Aorta (tissue), 5 donors: Measurements from ENCODE around the gene RNF17. TPM values are rescaled to one million over a fixed set of nuclear protein-coding genes. Genes with fewer than 3 reads are reported as not detected.
"Not testable (repeated sequence)": the region's sequence is repeated elsewhere in the genome, so short reads cannot be mapped to it uniquely, and the experiment has no call there.

ENCODE experiments used
- ATAC-seq: fragments of 200-7000 bp; cut with Tn5 transposase; one replicate; pipeline ENCODE4 v1.9.1; 2022; ENCODE audit warnings: moderate library complexity; ENCODE audit not compliant: low FRiP score
- DNase-seq, 2 donors: peaks; one replicate each; pipeline ENCODE4 v3.0.0-alpha.2; 2020
- H3K27ac ChIP-seq, 2 donors: one replicate each; pipeline ENCODE4 v1.5.1; 2013; ENCODE audit warnings: low read length in 2 of 2, mild to moderate bottlenecking in 2 of 2, moderate library complexity in 2 of 2, control low read depth in 1 of 2, inconsistent platforms in 1 of 2, low read depth in 1 of 2
- H3K27me3 ChIP-seq, 2 donors: one replicate each; pipeline ENCODE4 v1.6.1; 2013; ENCODE audit warnings: control low read depth in 1 of 2, low read length in 1 of 2, mild to moderate bottlenecking in 1 of 2, moderate library complexity in 1 of 2; ENCODE audit not compliant: insufficient read depth in 2 of 2, control insufficient read depth in 1 of 2
- H3K36me3 ChIP-seq, 2 donors: one replicate each; pipeline ENCODE4 v1.6.1; 2013; ENCODE audit warnings: control low read depth in 1 of 2, low read length in 1 of 2, mild to moderate bottlenecking in 1 of 2; ENCODE audit not compliant: insufficient read depth in 2 of 2, control insufficient read depth in 1 of 2
- H3K4me1 ChIP-seq, 2 donors: one replicate each; pipeline ENCODE4 v1.6.1; 2013; ENCODE audit warnings: low read length in 2 of 2, control low read depth in 1 of 2, mild to moderate bottlenecking in 1 of 2, moderate library complexity in 1 of 2; ENCODE audit not compliant: insufficient read depth in 2 of 2, control insufficient read depth in 1 of 2
- H3K4me3 ChIP-seq, 2 donors: one replicate each; pipeline ENCODE4 v1.5.1; 2013; ENCODE audit warnings: low read length in 2 of 2, control low read depth in 1 of 2, mild to moderate bottlenecking in 1 of 2
- H3K9me3 ChIP-seq: one replicate; pipeline ENCODE4 v1.6.1; 2013; ENCODE audit warnings: mild to moderate bottlenecking, low read length; ENCODE audit not compliant: control insufficient read depth
- WGBS, 2 donors: extraction: QIAGEN DNeasy Blood & Tissue Kit; methylation state at CpG; one replicate each; pipeline ENCODE4 v1.1.7; 2013; 5-methylcytosine and 5-hydroxymethylcytosine counted together
- intact Hi-C, 2 donors: fragments of 100-400 bp; cut with DNase I; formaldehyde crosslinking; loops; one replicate each; pipeline versions ENCODE4 v1.14.2 to v1.15.0; 2022
- polyA plus RNA-seq, 2 donors: library from polyadenylated mRNA; stranded (reverse); fragments of 200-250 nt; gene quantifications; one replicate each; pipeline ENCODE4 v1.2.3, GENCODE V29; 2013
- total RNA-seq, 2 donors: library from RNA; stranded (reverse); fragmentation: NEBNext Ultra II Directional; extraction: Animal tissue kit (Norgen Biotek cat#: 25700); gene quantifications; one replicate each; pipeline ENCODE4 v1.2.1, GENCODE V29; 2021
- donor health status: healthy with polysubstance abuse.
- donor health status: Bipolar disorder and iron deficiency.
- donor health status: DM: no; HTN: no; CAD: no.
- donor health status: DM: no; HTN: no; CAD: no.
- donor health status: DM: yes; HTN: yes; CAD: no.

Gene RNF17
- total and polyA plus RNA-seq, 4 donors = 0.52 TPM; not detected in 3

- intact Hi-C loops = loop anchor here (5.0 to 10.0 kb wide), 2 partner anchors 143 to 151 kb away; no protein-coding TSS in a partner anchor
- no peak overlapping the region for H3K4me3 ChIP-seq
- H3K36me3 ChIP-seq = no peaks in the 10 kb centered on the region
- WGBS, 2 donors = 89 to 94% methylated on average over 5 of the region's 5 CpGs
- DNase-seq (no peak), ATAC-seq (no peak)
- no peaks in the 10 kb centered on the region for H3K9me3 ChIP-seq
- H3K4me1 ChIP-seq = no peaks in the 10 kb centered on the region
- H3K27ac ChIP-seq = no peak overlapping the region
- no peaks in the 10 kb centered on the region for H3K27me3 ChIP-seq
These were observed 38.6 kb upstream of the RNF17 start for GRCh38 chr13:24725379-24725778.

GRCh38 chr13:24727731-24728601 lies 36.0 kb upstream of the RNF17 start:
- H3K27me3 ChIP-seq = no peaks in the 10 kb centered on the region

GRCh38 chr13:24730873-24731567 lies 32.9 kb upstream of the RNF17 start:
- intact Hi-C loops, ATAC-seq, DNase-seq, H3K36me3 ChIP-seq, H3K4me1 ChIP-seq, H3K9me3 ChIP-seq, H3K27me3 ChIP-seq, H3K4me3 ChIP-seq, H3K27ac ChIP-seq: not testable (repeated sequence)
- 97 to 98% methylated on average over 4 of the region's 4 CpGs for WGBS, 2 donors

More at GRCh38 chr13:24727731-24728601, 36.0 kb upstream of the RNF17 start:
- 60 to 62% methylated on average over 24 of the region's 24 CpGs for WGBS, 2 donors
- intact Hi-C loops = loop anchor here (2.0 to 10.0 kb wide), 3 partner anchors 43 to 153 kb away; no protein-coding TSS in a partner anchor
- no peaks in the 10 kb centered on the region for H3K4me1 ChIP-seq
- no peaks in the 10 kb centered on the region for H3K36me3 ChIP-seq
- H3K9me3 ChIP-seq = no peaks in the 10 kb centered on the region
- DNase-seq (peak; percentile 73 to 75), ATAC-seq (peak; percentile 85)
- no peak overlapping the region for H3K27ac ChIP-seq
- H3K4me3 ChIP-seq = no peak overlapping the region

- WGBS, 2 donors = 81 to 90% methylated on average over 4 of the region's 4 CpGs
- intact Hi-C loops = no loop called here
- no peak for ATAC-seq
These were observed 29.0 kb upstream of the RNF17 start for GRCh38 chr13:24734950-24735349.

GRCh38 chr13:24737042-24737441 lies 26.9 kb upstream of the RNF17 start:
- H3K27ac ChIP-seq = no peak overlapping the region
- ATAC-seq (no peak), DNase-seq (no peak)
- no peak overlapping the region for H3K4me3 ChIP-seq
- H3K27me3 ChIP-seq = no peaks in the 10 kb centered on the region
- no peaks in the 10 kb centered on the region for H3K9me3 ChIP-seq
- intact Hi-C loops = no loop called here
- WGBS, 2 donors = 78 to 85% methylated on average over 6 of the region's 6 CpGs
- H3K4me1 ChIP-seq = no peaks in the 10 kb centered on the region
- no peaks in the 10 kb centered on the region for H3K36me3 ChIP-seq

More at GRCh38 chr13:24734950-24735349, 29.0 kb upstream of the RNF17 start:
- H3K4me3 ChIP-seq = no peak overlapping the region
- no peaks in the 10 kb centered on the region for H3K4me1 ChIP-seq
- no peaks in the 10 kb centered on the region for H3K36me3 ChIP-seq
- no peak overlapping the region for H3K27ac ChIP-seq
- no peaks in the 10 kb centered on the region for H3K27me3 ChIP-seq
- no peak for DNase-seq
- no peaks in the 10 kb centered on the region for H3K9me3 ChIP-seq

- DNase-seq (no peak), ATAC-seq (no peak)
- Histone ChIP-seq H3K4me1 (no peaks in the 10 kb centered on the region), H3K9me3 (no peaks in the 10 kb centered on the region), H3K36me3 (no peaks in the 10 kb centered on the region), H3K27ac (no peak overlapping the region), H3K4me3 (no peak overlapping the region), H3K27me3 (no peaks in the 10 kb centered on the region)
- intact Hi-C loops = no loop called here
- 96 to 98% methylated on average over 5 of the region's 5 CpGs for WGBS, 2 donors
These were observed 25.6 kb upstream of the RNF17 start for GRCh38 chr13:24738366-24738847.

- WGBS, 2 donors = 95 to 96% methylated on average over 12 of the region's 12 CpGs
- no peaks in the 10 kb centered on the region for H3K27me3 ChIP-seq
- H3K27ac ChIP-seq = no peak overlapping the region
- intact Hi-C loops = no loop called here
- H3K36me3 ChIP-seq = no peaks in the 10 kb centered on the region
- H3K4me3 ChIP-seq = no peak overlapping the region
- H3K9me3 ChIP-seq = no peaks in the 10 kb centered on the region
- ATAC-seq (peak; percentile 30), DNase-seq (peak in 1 of 2 donors; percentile 16)
- H3K4me1 ChIP-seq = no peaks in the 10 kb centered on the region
These were observed 23.7 kb upstream of the RNF17 start for GRCh38 chr13:24740014-24740890.

- 85 to 86% methylated on average over 11 of the region's 11 CpGs for WGBS, 2 donors
- ATAC-seq (no peak), DNase-seq (no peak)
- Histone ChIP-seq H3K27me3 (no peaks in the 10 kb centered on the region), H3K9me3 (no peaks in the 10 kb centered on the region), H3K4me3 (no peak overlapping the region), H3K27ac (no peak overlapping the region), H3K4me1 (no peaks in the 10 kb centered on the region), H3K36me3 (no peaks in the 10 kb centered on the region)
- intact Hi-C loops = no loop called here
These were observed 22.8 kb upstream of the RNF17 start for GRCh38 chr13:24741016-24741662.
